ENCODE results near the gene SUGP1.

SUGP1 gene

GRCh38 chr19:19296953-19297689, 23.2 kb downstream of the SUGP1 start:
- DNase-seq (ENCODE audit: low read depth), result no peak

GRCh38 chr19:19294914-19295313, 25.4 kb downstream of the SUGP1 start:
- DNase-seq (ENCODE audit: low read depth), result no peak

GRCh38 chr19:19292607-19293006, 27.7 kb downstream of the SUGP1 start:
- no peak for DNase-seq (ENCODE audit: low read depth)

- no peak for DNase-seq (ENCODE audit: low read depth)
Measured at GRCh38 chr19:19285686-19286085, 34.6 kb downstream of the SUGP1 start.

GRCh38 chr19:19280561-19280960, 39.7 kb downstream of the SUGP1 start:
- DNase-seq (ENCODE audit: low read depth), result no peak

GRCh38 chr19:19279853-19280252, 40.5 kb downstream of the SUGP1 start:
- no peak for DNase-seq (ENCODE audit: low read depth)

GRCh38 chr19:19279062-19279612, 41.2 kb downstream of the SUGP1 start:
- no peak for DNase-seq (ENCODE audit: low read depth)

GRCh38 chr19:19278315-19278714, 42.0 kb downstream of the SUGP1 start:
- DNase-seq (ENCODE audit: low read depth), result no peak

GRCh38 chr19:19276851-19277250, 43.5 kb downstream of the SUGP1 start:
- no peak for DNase-seq (ENCODE audit: low read depth)

GRCh38 chr19:19276386-19276785, 43.9 kb downstream of the SUGP1 start:
- DNase-seq (ENCODE audit: low read depth), result peak; percentile 80

- no peak for DNase-seq (ENCODE audit: low read depth)
Measured at GRCh38 chr19:19274716-19275565, 45.4 kb downstream of the SUGP1 start.

GRCh38 chr19:19274146-19274545, 46.2 kb downstream of the SUGP1 start:
- DNase-seq (ENCODE audit: low read depth), result no peak

GRCh38 chr19:19271828-19272599, 48.3 kb downstream of the SUGP1 start:
- no peak for DNase-seq (ENCODE audit: low read depth)

- no peak for DNase-seq (ENCODE audit: low read depth)
Measured at GRCh38 chr19:19270749-19271571, 49.3 kb downstream of the SUGP1 start.

- DNase-seq (ENCODE audit: low read depth), result no peak
Measured at GRCh38 chr19:19269952-19270694, 50.2 kb downstream of the SUGP1 start.

- DNase-seq (ENCODE audit: low read depth), result no peak
Measured at GRCh38 chr19:19268453-19269385, 51.6 kb downstream of the SUGP1 start.

GRCh38 chr19:19267305-19267704, 53.0 kb downstream of the SUGP1 start:
- no peak for DNase-seq (ENCODE audit: low read depth)

GRCh38 chr19:19263886-19264487, 56.3 kb downstream of the SUGP1 start:
- DNase-seq (ENCODE audit: low read depth), result no peak
